H1 (cell line): Measurements from ENCODE around the gene COL4A1.

ENCODE experiments used
- CTCF ChIP-seq, 3 experiments: IDR thresholded peaks; 1 replicate in 2 of 3; 2 replicates in 1 of 3; pipeline versions ENCODE4 v1.5.1 to v1.6.1; 2011; ENCODE audit warnings: low read length in 3 of 3, mild to moderate bottlenecking in 3 of 3, inconsistent platforms in 2 of 3, low read depth in 1 of 3, moderate library complexity in 1 of 3; ENCODE audit not compliant: insufficient read depth in 1 of 3; ENCODE audit errors: control extremely low read depth in 1 of 3
- EGR1 ChIP-seq: IDR thresholded peaks from 2 replicates; pipeline ENCODE4 v1.6.1; 2011; ENCODE audit warnings: low read depth, low read length, borderline replicate concordance
- EZH2 ChIP-seq: fragments of 200-600 bp; sonication (generic); IDR thresholded peaks from 2 replicates; pipeline ENCODE4 v1.7.1; 2012; ENCODE audit warnings: low read depth, mild to moderate bottlenecking, moderate library complexity, low read length, inconsistent platforms; ENCODE audit not compliant: severe bottlenecking
- POLR2AphosphoS5 ChIP-seq: IDR thresholded peaks from 2 replicates; pipeline ENCODE4 v1.6.1; 2011; ENCODE audit warnings: low read depth, low read length
- RAD21 ChIP-seq, 2 experiments: IDR thresholded peaks in 1 of 2; conservative IDR thresholded peaks in 1 of 2; 2 replicates each; pipeline ENCODE4 v1.6.1; 2011; ENCODE audit warnings: low read depth in 2 of 2, low read length in 2 of 2, improper control_type of control experiment in 1 of 2, inconsistent platforms in 1 of 2, mild to moderate bottlenecking in 1 of 2, moderate library complexity in 1 of 2

GRCh38 chr13:110293649-110294048 lies 13.3 kb downstream of the COL4A1 start:
- no peak for TF ChIP-seq CTCF (IDR thresholded peaks at IDR 0.05; ENCODE audit: control extremely low read depth in 1 of 3, insufficient read depth in 1 of 3, low read depth in 1 of 3, low read length in 3 of 3)
- no peak for TF ChIP-seq RAD21 (IDR thresholded peaks at IDR 0.05 in 1 of 2, conservative IDR thresholded peaks at IDR 0.05 in 1 of 2; ENCODE audit: low read depth in 2 of 2, low read length in 2 of 2)
- TF ChIP-seq EGR1 = no peak
- TF ChIP-seq EZH2 = no peak
- TF ChIP-seq POLR2AphosphoS5 = no peak
